22Rv1 (cell line): Measurements from ENCODE around the gene SLC25A26.

Experiments
- H3K27ac ChIP-seq: fragments of 450-650 bp; 2 replicates; pipeline ENCODE4 v1.5.1; 2017
- CTCF ChIP-seq: fragments of 450-650 bp; IDR thresholded peaks from 2 replicates; pipeline ENCODE4 v1.5.1; 2017; ENCODE audit warnings: mild to moderate bottlenecking
- ZFX ChIP-seq: fragments of 450-650 bp; IDR thresholded peaks from 2 replicates; pipeline ENCODE4 v1.6.1; 2017; ENCODE audit warnings: antibody characterized with exemption, borderline replicate concordance

The SLC25A26 gene

GRCh38 chr3:66338927-66339326, 118.1 kb downstream of the SLC25A26 start:
- no peak overlapping the region for H3K27ac ChIP-seq
- TF ChIP-seq ZFX = no peak
- TF ChIP-seq CTCF = no peak

GRCh38 chr3:66342717-66343356, 122.0 kb downstream of the SLC25A26 start:
- H3K27ac ChIP-seq = no peak overlapping the region
- TF ChIP-seq CTCF (no peak), ZFX (no peak)

- TF ChIP-seq ZFX = no peak
- TF ChIP-seq CTCF = no peak
- H3K27ac ChIP-seq = no peak overlapping the region
Measured at GRCh38 chr3:66344391-66344811, 123.6 kb downstream of the SLC25A26 start.

GRCh38 chr3:66344848-66345578, 124.2 kb downstream of the SLC25A26 start:
- H3K27ac ChIP-seq = no peak overlapping the region

GRCh38 chr3:66348704-66349103, 127.9 kb downstream of the SLC25A26 start:
- H3K27ac ChIP-seq = no peak overlapping the region
- TF ChIP-seq CTCF = no peak
- no peak for TF ChIP-seq ZFX

More at GRCh38 chr3:66344848-66345578, 124.2 kb downstream of the SLC25A26 start:
- no peak for TF ChIP-seq CTCF
- TF ChIP-seq ZFX = no peak

- H3K27ac ChIP-seq = no peak overlapping the region
- TF ChIP-seq CTCF (no peak), ZFX (no peak)
Measured at GRCh38 chr3:66350601-66351000, 129.8 kb downstream of the SLC25A26 start.

- no peak for TF ChIP-seq ZFX
- TF ChIP-seq CTCF = no peak
- no peak overlapping the region for H3K27ac ChIP-seq
Measured at GRCh38 chr3:66353039-66353438, 132.2 kb downstream of the SLC25A26 start.
